EH (cell line): ENCODE measurements around the gene C19orf47.

Experiments used
- DNase-seq: peaks from one replicate; pipeline ENCODE4 v3.0.0-alpha.2; 2015; ENCODE audit warnings: low read depth

Gene C19orf47

GRCh38 chr19:40282209-40282580 lies 66.0 kb downstream of the C19orf47 start:
- DNase-seq: no peak

GRCh38 chr19:40281381-40282208 lies 66.6 kb downstream of the C19orf47 start:
- DNase-seq: no peak

GRCh38 chr19:40280608-40281221 lies 67.5 kb downstream of the C19orf47 start:
- DNase-seq: no peak

GRCh38 chr19:40279761-40280607 lies 68.2 kb downstream of the C19orf47 start:
- no peak for DNase-seq

- peak; percentile 19 for DNase-seq
Measured at GRCh38 chr19:40279120-40279551, 69.1 kb downstream of the C19orf47 start.

- DNase-seq: no peak
Measured at GRCh38 chr19:40278361-40279035, 69.7 kb downstream of the C19orf47 start.

- DNase-seq: no peak
Measured at GRCh38 chr19:40277356-40278059, 70.7 kb downstream of the C19orf47 start.

- no peak for DNase-seq
Measured at GRCh38 chr19:40274585-40275544, 73.3 kb downstream of the C19orf47 start.

GRCh38 chr19:40273469-40274360 lies 74.5 kb downstream of the C19orf47 start:
- no peak for DNase-seq

- DNase-seq: no peak
Measured at GRCh38 chr19:40272261-40272660, 75.9 kb downstream of the C19orf47 start.

- no peak for DNase-seq
Measured at GRCh38 chr19:40271706-40272105, 76.5 kb downstream of the C19orf47 start.

GRCh38 chr19:40270362-40271089 lies 77.7 kb downstream of the C19orf47 start:
- DNase-seq: no peak
